Stimulated activated CD4-positive, alpha-beta T cell treated with anti-CD3 and anti-CD28 coated beads, Interleukin-4, amount 100 ng/mL, for 4 hours (primary cell): ENCODE measurements around the gene CWC22.
"Not testable (repeated sequence)": the region's sequence is repeated elsewhere in the genome, so short reads cannot be mapped to it uniquely, and the experiment has no call there.

Source experiments
- DNase-seq, 2 experiments: peaks; one replicate each; pipeline ENCODE4 v3.0.0-alpha.2; 2020

The CWC22 gene

DNA sequence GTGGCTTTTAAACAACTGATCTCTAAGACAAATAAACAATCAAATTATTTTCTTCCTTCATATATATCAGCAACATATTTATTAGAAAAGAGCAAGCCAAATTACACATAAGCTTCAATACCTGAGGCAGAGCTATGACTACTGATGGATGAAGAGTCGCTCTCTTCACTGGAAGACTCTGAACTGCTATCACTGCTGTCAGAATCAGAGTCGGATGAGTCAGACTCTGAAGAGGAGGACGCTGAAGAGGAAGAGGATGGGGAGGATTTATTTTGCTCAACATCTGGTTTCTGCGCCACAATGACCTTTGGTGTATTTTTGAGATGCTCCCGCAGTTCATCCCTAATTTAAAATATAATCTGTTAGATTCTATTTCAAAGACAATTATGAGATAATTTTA is 56.7 kb downstream of the CWC22 start:
- DNase-seq = no peak

GRCh38 chr2:179949438-179949837 is 57.7 kb downstream of the CWC22 start:
- no peak for DNase-seq

- no peak for DNase-seq
Measured at GRCh38 chr2:179948058-179948457, 59.0 kb downstream of the CWC22 start.

- no peak for DNase-seq
Measured at GRCh38 chr2:179946810-179947615, 60.1 kb downstream of the CWC22 start.

- no peak for DNase-seq
Measured at GRCh38 chr2:179946346-179946745, 60.8 kb downstream of the CWC22 start.

DNA sequence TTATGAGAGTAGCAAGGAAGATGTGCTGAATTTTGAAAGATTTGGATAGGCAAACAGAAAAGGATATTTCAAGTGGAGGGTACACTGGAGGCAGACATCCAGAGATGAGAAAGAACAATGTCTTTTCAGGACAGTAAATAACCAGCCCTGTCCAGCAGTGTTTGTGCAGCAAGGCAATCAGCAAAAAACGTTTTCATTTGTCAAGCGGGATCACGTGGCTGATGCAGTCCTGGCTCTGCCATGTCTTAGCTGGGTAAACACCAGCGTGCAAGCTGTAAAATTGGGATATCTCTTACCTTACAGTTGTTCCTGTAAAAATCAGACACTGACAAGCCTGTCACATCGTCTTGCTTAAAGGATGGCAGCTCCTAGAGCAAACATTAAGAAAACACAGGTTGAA is 67.8 kb downstream of the CWC22 start:
- DNase-seq = no peak

DNA sequence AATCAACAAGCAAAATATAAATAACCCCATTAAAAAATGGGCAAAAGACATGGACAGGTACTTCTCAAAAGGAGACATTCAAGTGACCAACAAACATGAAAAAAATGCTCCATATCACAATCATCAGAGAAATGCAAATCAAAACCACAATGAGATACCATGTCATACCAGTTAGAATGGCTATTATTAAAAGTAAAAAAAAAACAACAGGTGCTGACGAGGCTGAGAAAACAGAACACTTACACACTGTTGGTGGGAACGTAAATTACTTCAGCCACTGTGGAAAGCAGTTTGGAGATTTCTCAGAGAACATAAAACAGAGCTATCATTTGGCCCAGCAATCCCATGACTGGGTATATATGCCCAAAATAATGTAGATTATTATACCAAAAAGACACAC is 69.1 kb downstream of the CWC22 start:
- no peak for DNase-seq

DNA sequence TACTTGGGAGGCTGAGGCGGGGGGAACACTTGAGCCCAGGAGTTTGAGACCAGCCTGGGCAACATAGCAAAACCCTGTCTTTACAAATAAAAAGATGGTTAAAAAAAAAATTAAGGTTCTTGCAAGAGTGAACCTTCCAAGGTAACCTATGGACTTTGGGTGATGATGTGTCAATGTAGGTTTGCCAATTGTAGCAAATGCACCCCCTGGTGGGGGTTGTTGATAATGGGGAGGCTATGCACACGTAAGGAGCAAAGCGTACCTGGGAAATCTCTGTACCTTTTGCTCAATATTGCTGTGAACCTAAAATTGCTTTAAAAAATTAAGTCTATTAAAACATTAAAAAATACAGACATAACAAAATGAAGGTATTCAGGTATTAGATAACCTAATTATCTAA is 70.4 kb downstream of the CWC22 start:
- DNase-seq = peak in 1 of 2 experiments; percentile 4

- DNase-seq = no peak
Measured at GRCh38 chr2:179936141-179936540, 71.0 kb downstream of the CWC22 start.

GRCh38 chr2:179932786-179933185 is 74.3 kb downstream of the CWC22 start:
- no peak for DNase-seq

GRCh38 chr2:179931502-179931901 is 75.6 kb downstream of the CWC22 start:
- no peak for DNase-seq

DNA sequence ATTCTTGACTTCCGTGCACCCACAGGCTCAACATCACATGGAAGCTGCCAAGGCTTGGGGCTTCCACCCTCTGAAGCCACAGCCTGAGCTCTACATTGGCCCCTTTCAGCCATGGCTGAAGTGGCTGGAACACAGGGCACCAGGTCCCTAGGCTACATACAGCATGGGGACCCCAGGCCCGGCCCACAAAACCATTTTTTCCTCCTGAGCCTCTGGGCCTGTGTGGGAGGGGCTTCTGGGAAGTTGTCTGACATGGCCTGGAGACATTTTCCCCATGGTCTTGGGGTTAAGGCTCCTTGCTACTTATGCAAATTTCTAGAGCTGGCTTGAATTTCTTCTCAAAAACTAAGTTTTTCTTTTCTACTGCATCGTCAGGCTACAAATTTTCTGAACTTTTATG is 77.1 kb downstream of the CWC22 start:
- not testable (repeated sequence) for DNase-seq

DNA sequence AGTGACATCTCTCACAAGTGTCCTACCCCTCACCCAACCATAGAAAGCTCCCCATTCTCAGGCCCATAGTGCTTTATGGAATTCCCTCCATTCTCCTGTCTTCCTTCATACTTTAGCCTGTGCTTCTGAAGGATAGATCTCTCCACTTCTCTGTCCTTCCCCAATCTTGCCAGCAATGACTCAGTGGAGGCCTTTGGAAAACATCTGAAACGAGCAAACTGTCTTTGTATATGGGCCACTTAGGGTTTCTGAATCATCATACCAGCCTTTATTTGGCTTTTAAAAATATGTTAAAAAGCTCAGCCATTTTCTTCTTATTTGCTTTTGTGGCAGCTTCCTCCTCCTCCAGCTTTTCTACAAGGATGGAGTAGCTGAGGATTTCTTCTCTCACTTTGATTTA is 80.1 kb downstream of the CWC22 start:
- no peak for DNase-seq

DNA sequence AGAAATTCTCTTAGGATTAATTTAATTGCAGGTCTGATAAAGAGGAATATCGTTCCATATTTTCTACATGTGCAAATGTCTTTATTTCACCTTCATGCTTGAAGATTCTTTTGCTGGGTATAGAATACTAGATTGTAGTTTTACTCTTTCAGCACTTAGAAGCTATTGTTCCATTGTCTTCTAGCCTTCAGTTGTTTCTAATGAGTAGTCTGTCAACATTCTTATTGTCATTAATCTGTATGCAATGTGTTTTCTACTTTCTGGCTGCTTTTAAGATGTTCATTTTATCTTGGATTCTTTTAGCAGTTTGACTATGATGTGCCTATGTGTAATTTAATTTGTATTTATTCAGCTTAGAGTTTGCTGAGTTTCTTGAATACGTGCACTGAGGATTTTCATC is 81.4 kb downstream of the CWC22 start:
- DNase-seq = no peak

DNA sequence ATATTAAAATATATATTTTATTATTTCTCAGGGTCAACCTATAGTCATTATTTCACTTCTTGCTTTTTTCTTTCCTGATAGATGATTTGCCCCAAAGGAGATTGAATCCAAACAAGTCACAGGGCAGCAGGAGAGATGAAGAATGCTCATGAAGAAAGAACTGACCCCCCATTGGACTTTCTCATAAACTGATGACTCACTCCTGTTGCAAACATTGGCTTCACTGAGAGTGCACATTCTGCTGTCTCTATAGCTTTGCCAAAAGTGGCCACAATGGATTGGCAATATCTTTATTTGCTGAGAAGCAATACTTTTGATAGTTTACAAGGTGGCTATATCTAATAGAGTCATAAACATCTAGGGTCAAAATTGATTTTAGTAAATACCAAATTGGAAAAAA is 89.8 kb downstream of the CWC22 start:
- DNase-seq = no peak

DNA sequence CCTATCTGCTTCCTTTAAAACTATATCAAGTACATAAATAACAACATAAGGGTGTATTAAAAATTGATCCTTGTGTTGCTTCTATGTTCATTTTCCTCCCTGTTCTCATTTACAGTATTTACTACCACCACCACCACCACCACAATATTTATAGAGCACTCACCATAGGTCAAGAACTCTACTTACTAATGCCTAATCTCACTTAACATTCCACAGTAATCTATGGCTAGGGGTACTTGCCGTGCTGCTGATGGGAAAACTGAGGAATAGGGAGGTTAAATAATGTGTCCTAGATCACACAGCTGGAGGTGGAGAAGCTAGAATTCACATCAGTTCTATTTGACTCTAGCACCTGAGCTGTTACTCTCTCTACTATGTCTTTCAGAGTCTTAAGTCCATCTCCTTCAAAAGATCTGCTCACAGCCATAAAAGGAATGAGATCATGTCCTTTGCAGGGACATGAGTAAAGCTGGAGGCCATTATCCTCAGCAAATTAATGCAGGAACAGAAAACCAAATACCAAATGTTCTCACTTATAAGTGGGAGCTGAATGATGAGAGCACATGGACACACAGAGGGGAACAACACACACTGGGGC is 91.6 kb downstream of the CWC22 start:
- DNase-seq = no peak

DNA sequence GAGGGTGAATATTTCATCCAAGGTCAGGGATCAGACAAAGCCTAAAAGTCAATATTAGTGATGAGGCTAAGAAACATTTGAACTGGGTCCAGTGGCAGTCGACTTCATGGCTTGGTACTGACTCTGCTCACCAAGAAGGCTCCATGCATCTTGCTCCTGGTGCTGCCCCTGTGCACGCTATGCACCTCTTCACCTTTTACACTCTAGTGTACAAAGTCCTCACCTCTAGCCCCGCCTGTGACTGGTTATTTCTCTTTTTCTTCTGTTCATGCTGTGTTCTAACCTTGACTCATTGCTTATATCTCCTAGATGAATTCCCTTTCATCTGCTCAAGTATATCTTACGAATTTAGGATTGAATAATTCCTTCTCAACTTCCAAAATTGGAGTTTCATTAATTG is 93.3 kb downstream of the CWC22 start:
- DNase-seq = no peak

DNA sequence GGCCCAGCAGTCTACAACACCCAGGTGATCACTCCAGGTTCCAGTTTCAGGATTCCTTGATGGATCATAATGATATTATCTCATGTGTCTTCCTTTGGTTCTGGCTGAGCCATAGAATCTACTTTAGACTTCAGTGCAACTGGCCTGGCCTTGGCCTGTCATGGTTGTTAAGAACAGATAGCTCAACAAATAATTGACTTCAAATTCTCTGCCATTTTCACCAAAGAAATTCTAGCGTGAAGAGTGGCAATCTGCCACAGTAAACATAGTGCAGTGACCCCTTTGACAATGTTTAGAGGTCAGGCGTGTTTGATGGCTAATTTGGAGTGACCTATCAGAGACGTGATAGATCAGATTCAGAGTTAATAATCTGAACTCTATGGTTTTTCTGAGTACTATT is 95.5 kb downstream of the CWC22 start:
- no peak for DNase-seq

- DNase-seq = no peak
Measured at GRCh38 chr2:179910735-179911113, 96.4 kb downstream of the CWC22 start.

DNA sequence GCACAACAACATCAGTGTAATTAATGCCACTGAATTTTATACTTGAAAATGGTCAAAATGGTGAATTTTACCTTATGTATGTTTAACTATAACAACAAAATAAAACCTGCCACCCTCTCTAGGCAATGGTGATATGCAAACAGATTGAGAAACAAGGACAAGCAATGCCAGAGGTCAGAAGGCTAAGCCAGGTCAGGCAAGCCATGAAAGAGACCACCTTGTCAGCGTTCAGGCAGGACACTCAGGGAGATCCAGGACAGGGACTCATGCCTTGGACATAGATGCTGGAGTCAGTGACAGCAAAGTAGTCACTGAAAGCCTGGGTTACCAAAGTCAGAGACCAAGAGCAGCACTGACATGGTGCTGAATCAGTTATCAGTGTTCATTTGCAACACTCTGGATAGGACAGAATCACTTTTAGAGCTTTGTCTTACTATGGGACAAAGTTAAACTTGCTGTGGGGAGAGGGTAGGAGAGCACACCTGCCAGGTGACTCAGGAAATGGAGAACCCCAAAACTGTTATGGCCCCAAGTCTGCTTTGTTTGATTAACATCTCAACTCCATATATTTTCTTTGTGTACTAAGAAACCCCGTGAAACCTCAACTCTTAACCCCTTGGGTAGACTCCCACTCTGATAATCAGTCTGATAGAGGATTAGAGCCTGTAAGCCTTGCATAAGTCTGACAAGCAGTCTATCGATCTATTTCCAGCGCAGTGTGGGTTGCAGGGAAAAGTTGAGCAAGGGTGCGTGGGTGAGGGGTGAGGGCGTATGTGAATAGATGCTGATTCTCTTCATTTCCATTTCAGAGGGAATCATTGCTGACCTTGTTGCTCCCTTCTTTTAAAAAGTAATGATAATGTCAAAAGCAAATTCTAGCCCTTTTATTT is 97.0 kb downstream of the CWC22 start:
- DNase-seq = no peak

GRCh38 chr2:179900655-179901054 is 106.4 kb downstream of the CWC22 start:
- no peak for DNase-seq

- no peak for DNase-seq
Measured at GRCh38 chr2:179899666-179900065, 107.4 kb downstream of the CWC22 start.

DNA sequence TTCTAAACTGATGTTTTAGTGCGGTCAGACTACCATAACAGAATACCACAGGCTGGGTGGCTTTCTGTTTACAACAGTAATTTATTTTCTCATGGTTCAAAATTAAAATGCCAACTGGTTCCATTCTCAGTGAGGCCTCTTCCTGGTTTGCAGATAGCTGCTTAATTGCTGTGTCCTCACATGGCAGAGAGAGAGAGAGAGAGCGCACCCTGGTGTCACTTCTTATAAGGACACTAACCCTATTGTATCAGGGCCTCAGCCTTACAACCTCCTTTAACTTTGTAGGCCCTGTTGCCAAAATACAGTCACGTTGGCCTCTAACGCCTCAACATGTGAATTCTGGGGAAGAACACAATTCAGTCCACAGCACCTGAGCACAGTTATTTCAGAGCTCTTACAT is 108.2 kb downstream of the CWC22 start:
- DNase-seq = no peak
